ENCODE results near the gene ETS2.

Gene ETS2

DNA sequence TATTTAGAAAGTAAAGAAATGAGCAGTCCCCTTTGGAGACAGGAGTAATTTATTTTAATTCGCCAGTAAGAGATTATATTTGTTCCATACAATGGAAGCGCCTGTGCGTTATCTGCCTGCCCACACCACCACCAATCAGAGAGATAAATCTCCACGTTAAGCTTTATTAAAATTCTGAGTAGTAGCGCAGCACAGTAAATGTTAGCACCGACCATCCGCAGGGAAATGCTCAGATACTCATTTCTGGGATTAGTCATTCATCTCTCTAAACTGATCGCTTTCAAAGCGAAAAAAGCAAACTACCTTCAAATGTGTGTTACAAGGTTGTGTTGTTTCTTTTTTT, 1.2 kb downstream of the ETS2 start:
- peak overlapping the region; percentile 97 for H3K4me3 ChIP-seq (ENCODE audit: low read depth, low read length)
- TF ChIP-seq CTCF (IDR thresholded peaks at IDR 0.05; ENCODE audit: low read depth, low read length): no peak

DNA sequence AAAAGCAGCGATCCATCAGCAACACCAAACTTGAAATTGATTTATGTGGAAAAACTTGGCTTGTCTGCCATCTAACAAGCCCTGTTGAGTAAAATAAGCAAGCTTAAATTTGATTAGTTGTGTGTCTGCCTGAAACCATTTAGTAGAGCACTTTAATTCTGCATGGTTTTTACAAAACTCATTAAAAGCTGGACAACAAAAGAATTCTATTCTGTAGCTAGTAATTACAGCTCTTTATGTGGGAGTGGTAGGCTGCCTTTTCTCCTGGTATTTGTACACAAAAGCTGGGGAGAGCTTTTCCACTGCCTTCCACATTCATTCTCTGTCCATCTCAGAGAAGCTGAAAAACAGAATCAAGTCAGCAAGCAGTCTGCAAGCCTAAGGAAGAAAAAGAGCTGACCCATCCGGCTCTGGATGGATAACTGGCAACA, 1.7 kb downstream of the ETS2 start:
- no peak for TF ChIP-seq CTCF (IDR thresholded peaks at IDR 0.05; ENCODE audit: low read depth, low read length)
- peak overlapping the region; percentile 97 for H3K4me3 ChIP-seq (ENCODE audit: low read depth, low read length)

DNA sequence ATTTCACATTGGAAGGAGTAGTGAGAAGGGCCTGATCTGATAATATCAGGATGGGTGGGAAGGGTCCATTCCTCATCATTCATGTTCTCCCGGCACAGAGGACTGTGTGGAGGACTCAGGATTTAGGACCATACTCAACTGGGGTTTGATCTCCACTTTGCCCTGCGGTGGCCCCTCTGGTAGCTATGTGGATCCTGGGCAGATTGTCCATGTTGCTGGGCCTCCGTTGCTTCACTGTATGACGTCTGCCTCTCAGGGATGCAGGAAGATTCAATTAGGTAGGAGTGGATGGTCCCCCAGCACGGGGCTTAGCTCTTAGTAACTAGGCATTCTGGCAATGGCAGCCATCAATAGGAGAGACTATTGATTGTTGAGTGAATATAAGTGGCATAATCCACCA, 2.3 kb downstream of the ETS2 start:
- TF ChIP-seq CTCF (IDR thresholded peaks at IDR 0.05; ENCODE audit: low read depth, low read length): no peak
- H3K4me3 ChIP-seq (ENCODE audit: low read depth, low read length): peak overlapping the region; percentile 97

DNA sequence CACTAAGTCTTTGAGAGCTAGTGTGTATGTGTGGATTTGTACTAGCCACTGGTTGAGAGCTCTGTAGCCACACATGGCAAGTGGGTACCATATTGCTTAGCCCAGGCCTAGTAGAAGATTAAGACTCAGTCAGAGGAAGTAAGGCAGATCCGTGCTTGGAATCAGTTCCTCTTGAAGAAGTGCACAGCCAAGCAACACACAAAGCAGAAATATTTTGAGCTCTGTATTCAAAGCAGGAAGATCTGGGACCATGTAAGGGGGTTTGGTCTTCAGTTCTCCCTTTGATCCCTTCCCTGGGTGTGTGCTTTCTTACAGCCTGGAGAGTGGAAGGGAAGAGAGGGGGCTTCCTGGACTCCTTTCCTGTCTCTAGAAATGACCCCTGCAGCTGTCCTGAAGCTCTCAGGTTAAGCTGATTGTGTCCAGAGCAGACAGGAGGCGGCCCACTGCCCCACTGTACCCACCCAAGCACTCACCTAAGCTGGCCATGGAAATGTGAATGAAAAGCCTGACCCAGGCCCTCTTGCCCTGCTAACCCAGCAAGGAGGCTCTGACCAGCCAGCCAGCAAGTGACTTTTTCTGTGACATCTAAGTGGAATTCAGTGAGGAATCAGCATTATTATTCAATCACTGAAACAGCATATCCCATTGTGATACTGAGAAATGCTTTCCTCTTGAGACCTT, 3.6 kb downstream of the ETS2 start:
- TF ChIP-seq CTCF (IDR thresholded peaks at IDR 0.05; ENCODE audit: low read depth, low read length): no peak
- peak overlapping the region; percentile 97 for H3K4me3 ChIP-seq (ENCODE audit: low read depth, low read length)

DNA sequence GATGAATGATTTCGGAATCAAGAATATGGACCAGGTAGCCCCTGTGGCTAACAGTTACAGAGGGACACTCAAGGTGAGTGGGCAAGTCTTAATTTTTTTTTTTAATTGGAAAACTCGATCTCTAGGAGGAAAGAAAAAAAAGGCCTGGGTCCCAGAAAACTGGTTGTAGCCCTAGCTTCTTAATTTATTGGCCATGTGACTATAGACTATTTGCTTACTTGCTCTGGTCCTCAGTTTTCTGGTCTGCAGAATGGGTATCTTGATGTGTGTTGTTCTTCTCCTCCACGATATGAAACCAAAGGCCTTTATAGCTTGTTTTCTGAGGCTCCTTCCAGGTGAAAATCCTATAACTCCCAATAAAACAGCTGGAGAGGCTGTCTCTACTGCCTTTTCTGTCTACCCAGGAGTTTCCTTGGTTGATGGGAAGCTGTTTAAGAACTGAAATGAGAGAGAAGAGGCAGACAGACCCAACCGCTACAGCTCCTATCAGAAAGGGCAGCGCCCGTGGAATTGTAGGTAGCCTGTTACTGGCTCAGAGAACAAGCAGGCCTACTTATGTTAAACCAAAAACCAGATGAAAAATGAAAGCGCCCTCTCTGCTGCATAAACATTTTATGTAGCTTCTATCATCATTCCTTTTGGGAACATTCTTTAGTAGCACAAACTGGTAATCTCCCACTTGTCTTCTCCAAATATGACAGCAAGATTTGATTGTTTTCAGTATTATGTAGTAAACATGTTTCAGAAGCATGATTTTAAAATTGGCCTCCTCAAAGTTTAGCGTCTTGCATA, 4.5 kb downstream of the ETS2 start:
- TF ChIP-seq CTCF (IDR thresholded peaks at IDR 0.05; ENCODE audit: low read depth, low read length): no peak
- peak overlapping the region; percentile 97 for H3K4me3 ChIP-seq (ENCODE audit: low read depth, low read length)

GRCh38 chr21:38810826-38811164, 5.1 kb downstream of the ETS2 start:
- peak overlapping the region; percentile 97 for H3K4me3 ChIP-seq (ENCODE audit: low read depth, low read length)
- no peak for TF ChIP-seq CTCF (IDR thresholded peaks at IDR 0.05; ENCODE audit: low read depth, low read length)

DNA sequence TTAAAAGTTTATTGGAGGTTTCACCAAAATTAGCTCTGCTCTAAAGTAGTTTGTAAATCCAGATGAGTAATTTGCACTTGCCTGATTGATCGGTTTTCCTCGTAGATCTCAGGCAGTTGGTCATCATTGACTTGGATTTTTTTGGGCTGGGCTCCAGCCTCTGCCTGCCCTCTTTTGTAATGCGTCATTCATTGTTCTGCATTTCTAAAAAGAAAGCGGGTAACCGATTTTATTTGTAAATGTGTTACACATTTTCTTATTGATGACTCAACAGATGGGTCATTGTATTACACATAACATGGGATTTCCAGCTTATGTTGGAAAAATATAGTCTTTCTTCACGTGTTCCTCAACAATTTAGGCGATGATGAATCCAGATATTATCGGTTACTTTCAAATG, 5.5 kb downstream of the ETS2 start:
- peak overlapping the region; percentile 97; the same call in 1 of the 2 replicates for H3K4me3 ChIP-seq (ENCODE audit: low read depth, low read length)
- TF ChIP-seq CTCF (IDR thresholded peaks at IDR 0.05; ENCODE audit: low read depth, low read length): no peak
